DOHH2 (cell line): ENCODE measurements around the gene NXF1.

ENCODE experiments used
- EZH2phosphoT487 ChIP-seq: fragments of 200-600 bp; sonication (generic); IDR thresholded peaks from 2 replicates; pipeline ENCODE4 v1.6.1; 2017; ENCODE audit warnings: borderline replicate concordance, mild to moderate bottlenecking, antibody characterized with exemption, low read length, moderate library complexity, mixed read lengths
- TF ChIP-seq, protein P1 (sequence below): fragments of 200-600 bp; sonication (generic); IDR thresholded peaks from one replicate; pipeline ENCODE4 v1.5.1; 2014; ENCODE audit warnings: antibody characterized with exemption, mild to moderate bottlenecking, low read depth, low read length; ENCODE audit not compliant: poor library complexity, severe bottlenecking

DNA sequence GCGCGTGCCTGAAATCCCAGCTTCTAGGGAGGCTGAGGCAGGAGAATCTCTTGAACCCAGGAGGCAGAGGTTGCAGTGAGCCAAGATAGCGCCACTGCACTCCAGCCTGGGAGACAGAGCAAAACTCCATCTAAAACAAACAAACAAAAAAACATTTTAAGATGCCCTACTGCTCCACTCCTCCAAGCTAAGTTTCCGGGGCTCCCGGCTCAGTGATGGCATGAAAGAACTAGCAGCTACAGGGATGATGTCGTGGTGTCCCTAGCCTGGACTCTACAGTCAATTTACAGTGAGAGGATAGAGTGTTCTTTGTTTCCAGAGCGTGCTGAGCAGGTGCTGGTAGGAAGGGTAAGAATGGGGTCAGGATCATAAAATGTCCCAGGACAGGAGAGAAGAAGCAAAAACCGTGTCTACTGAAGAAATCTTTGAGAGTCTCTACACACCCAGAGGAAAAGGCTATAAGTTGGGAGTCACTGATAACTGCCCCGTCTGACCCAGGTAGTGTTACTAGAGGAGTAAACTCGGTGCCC lies 50.1 kb downstream of the NXF1 start:
- TF ChIP-seq, protein P1, sequence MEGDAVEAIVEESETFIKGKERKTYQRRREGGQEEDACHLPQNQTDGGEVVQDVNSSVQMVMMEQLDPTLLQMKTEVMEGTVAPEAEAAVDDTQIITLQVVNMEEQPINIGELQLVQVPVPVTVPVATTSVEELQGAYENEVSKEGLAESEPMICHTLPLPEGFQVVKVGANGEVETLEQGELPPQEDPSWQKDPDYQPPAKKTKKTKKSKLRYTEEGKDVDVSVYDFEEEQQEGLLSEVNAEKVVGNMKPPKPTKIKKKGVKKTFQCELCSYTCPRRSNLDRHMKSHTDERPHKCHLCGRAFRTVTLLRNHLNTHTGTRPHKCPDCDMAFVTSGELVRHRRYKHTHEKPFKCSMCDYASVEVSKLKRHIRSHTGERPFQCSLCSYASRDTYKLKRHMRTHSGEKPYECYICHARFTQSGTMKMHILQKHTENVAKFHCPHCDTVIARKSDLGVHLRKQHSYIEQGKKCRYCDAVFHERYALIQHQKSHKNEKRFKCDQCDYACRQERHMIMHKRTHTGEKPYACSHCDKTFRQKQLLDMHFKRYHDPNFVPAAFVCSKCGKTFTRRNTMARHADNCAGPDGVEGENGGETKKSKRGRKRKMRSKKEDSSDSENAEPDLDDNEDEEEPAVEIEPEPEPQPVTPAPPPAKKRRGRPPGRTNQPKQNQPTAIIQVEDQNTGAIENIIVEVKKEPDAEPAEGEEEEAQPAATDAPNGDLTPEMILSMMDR, result no peak
- TF ChIP-seq EZH2phosphoT487, result no peak
